ENCODE results near the gene ZNF726. TPM values are rescaled to one million over a fixed set of nuclear protein-coding genes. Genes with fewer than 3 reads are reported as not detected.
"Not testable (repeated sequence)": the region's sequence is repeated elsewhere in the genome, so short reads cannot be mapped to it uniquely, and the experiment has no call there.

The ZNF726 gene
- polyA plus RNA-seq, 1 experiment, result 0.95 TPM

DNA sequence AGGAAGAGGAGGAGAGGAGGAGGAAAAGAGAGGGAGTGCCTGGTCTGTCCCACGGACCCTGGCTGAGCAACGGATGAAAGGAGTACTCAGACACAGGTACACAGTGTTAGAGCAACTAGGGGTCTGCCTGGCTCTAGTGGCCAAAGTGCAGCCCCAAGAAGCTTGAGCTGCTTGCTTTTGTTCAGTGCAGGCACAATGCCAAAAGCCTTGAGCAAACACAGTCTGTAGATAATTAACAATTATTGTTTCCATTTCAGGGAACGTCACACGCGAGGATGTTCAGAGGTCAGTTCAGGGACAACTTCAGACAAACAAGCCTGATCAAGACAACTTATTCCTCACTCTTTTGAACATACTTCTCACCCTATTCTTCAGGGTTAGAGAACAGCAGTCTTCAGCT, 32.2 kb upstream of the ZNF726 start:
- DNase-seq (ENCODE audit: low read depth, low spot score), result no peak
- CTCF ChIA-PET, result no interaction called here
- TF ChIP-seq CTCF (IDR thresholded peaks at IDR 0.05; ENCODE audit: low read depth, low read length), result no peak

DNA sequence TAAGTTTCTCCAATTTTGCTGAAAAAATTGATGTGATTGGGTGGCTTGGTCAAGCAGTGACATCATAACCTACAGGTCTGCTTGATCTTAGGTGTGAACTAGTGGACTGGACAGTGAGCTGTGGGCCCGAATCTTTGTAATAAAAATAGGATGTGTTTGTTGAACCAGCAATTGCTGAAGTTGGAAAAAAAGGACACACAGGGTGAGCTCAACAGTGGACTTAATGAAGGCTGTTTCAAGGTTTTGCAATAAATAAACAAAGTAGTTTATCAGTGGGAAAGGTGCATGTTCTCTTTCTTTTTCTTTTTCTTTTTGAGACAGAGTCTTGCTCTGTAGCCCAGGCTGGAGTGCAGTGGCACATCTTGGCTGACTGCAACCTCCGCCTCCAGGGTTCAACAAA, 30.3 kb upstream of the ZNF726 start:
- Histone ChIP-seq H3K27me3 (ENCODE audit: control insufficient read depth, insufficient read depth, low read length) (no peaks in the 10 kb centered on the region), H3K4me3 (ENCODE audit: low read depth, low read length) (no peak overlapping the region), H3K27ac (ENCODE audit: low read depth, low read length) (no peak overlapping the region), H3K9me3 (ENCODE audit: control insufficient read depth, insufficient read depth, low read length) (no peaks in the 10 kb centered on the region; the same call in 1 of the 2 replicates)
- POLR2A ChIA-PET, result no interaction called here
- TF ChIP-seq CTCF (IDR thresholded peaks at IDR 0.05; ENCODE audit: low read depth, low read length), result no peak
- no peak for DNase-seq (ENCODE audit: low read depth, low spot score)
- CTCF ChIA-PET, result no interaction called here

More for the DNA sequence above, 32.2 kb upstream of the ZNF726 start:
- Histone ChIP-seq H3K9me3 (ENCODE audit: control insufficient read depth, insufficient read depth, low read length) (peaks cover 1% of the 10 kb centered on the region), H3K27ac (ENCODE audit: low read depth, low read length) (no peak overlapping the region), H3K4me3 (ENCODE audit: low read depth, low read length) (no peak overlapping the region), H3K27me3 (ENCODE audit: control insufficient read depth, insufficient read depth, low read length) (no peaks in the 10 kb centered on the region)
- POLR2A ChIA-PET, result no interaction called here

DNA sequence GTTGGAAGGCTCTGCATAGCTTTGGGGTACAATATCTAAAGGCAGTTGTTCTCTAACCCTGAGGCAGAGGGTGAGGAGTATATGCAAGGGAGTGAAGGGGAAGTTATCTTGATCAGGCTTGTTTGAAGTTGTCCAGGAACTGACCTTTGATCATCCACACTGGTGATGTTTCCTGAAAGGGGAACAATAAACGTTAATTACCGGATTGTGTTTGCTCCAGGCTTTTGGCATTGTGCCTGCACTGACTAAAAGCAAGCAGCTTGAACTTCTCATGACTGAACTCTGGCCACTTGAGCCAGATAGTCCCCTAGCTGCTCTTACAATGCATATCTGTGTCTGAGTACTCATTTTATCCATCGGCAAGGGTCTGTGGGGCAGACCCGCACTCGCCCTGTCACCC, 27.0 kb upstream of the ZNF726 start:
- H3K27ac ChIP-seq (ENCODE audit: low read depth, low read length), result no peak overlapping the region
- H3K27me3 ChIP-seq (ENCODE audit: control insufficient read depth, insufficient read depth, low read length), result no peaks in the 10 kb centered on the region
- ChIA-PET POLR2A (no interaction called here), CTCF (no interaction called here)
- DNase-seq (ENCODE audit: low read depth, low spot score), result no peak
- TF ChIP-seq CTCF (IDR thresholded peaks at IDR 0.05; ENCODE audit: low read depth, low read length), result no peak
- no peaks in the 10 kb centered on the region; the same call in 1 of the 2 replicates for H3K9me3 ChIP-seq (ENCODE audit: control insufficient read depth, insufficient read depth, low read length)
- no peak overlapping the region for H3K4me3 ChIP-seq (ENCODE audit: low read depth, low read length)

DNA sequence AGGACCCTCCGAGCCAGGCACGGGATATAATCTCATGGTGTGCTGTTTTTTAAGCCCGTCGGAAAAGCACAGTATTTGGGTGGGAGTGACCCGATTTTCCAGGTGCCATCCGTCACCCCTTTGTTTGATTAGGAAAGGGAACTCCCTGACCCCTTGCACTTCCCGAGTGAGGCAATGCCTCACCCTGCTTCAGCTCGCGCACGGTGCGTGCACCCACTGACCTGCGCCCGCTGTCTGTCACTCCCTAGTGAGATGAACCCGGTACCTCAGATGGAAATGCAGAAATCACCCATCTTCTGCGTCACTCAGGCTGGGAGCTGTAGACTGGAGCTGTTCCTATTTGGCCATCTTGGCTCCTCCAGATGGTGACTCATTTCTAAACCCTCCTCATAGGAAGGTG, 18.6 kb upstream of the ZNF726 start:
- H3K4me3 ChIP-seq (ENCODE audit: low read depth, low read length); DNase-seq (ENCODE audit: low read depth, low spot score); H3K9me3 ChIP-seq (ENCODE audit: control insufficient read depth, insufficient read depth, low read length); CTCF ChIA-PET; H3K27ac ChIP-seq (ENCODE audit: low read depth, low read length); H3K27me3 ChIP-seq (ENCODE audit: control insufficient read depth, insufficient read depth, low read length); POLR2A ChIA-PET: not testable (repeated sequence)

DNA sequence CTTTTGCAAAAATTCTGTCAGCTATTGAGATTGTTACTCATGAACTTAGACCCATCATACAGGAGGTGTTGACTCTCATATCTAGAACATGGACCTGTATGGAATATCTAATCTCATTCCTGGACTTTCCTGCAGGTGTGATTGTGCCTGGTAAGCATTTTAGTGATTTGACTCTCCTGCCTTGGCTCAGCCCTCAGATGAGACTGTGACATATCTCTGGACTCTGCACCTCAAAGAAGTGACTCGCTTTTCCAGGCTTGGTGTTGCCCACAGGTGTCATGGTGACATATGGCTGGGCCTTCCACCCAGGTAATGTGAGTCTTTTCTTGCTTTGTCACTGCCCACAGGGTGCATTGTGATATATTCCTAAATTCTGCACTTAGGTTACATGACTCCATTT, 17.8 kb upstream of the ZNF726 start:
- DNase-seq (ENCODE audit: low read depth, low spot score), result no peak
- no peak overlapping the region for H3K4me3 ChIP-seq (ENCODE audit: low read depth, low read length)
- POLR2A ChIA-PET, result no interaction called here
- peaks cover 6% of the 10 kb centered on the region; the same call in 1 of the 2 replicates for H3K9me3 ChIP-seq (ENCODE audit: control insufficient read depth, insufficient read depth, low read length)
- TF ChIP-seq CTCF (IDR thresholded peaks at IDR 0.05; ENCODE audit: low read depth, low read length), result no peak
- H3K27me3 ChIP-seq (ENCODE audit: control insufficient read depth, insufficient read depth, low read length), result no peaks in the 10 kb centered on the region
- CTCF ChIA-PET, result no interaction called here
- no peak overlapping the region for H3K27ac ChIP-seq (ENCODE audit: low read depth, low read length)

- H3K27ac ChIP-seq (ENCODE audit: low read depth, low read length), result no peak overlapping the region
- H3K27me3 ChIP-seq (ENCODE audit: control insufficient read depth, insufficient read depth, low read length), result no peaks in the 10 kb centered on the region
- no peak for DNase-seq (ENCODE audit: low read depth, low spot score)
- peaks cover 11% of the 10 kb centered on the region for H3K9me3 ChIP-seq (ENCODE audit: control insufficient read depth, insufficient read depth, low read length)
- no peak overlapping the region for H3K4me3 ChIP-seq (ENCODE audit: low read depth, low read length)
- ChIA-PET CTCF (interaction anchor here (0.6 kb wide), 1 partner anchor 13 kb away, joined by 4 read pairs; the partner anchor contains the start of gene ZNF726), POLR2A (no interaction called here)
- no peak for TF ChIP-seq CTCF (IDR thresholded peaks at IDR 0.05; ENCODE audit: low read depth, low read length)
Measured at GRCh38 chr19:23901360-23901759, 13.3 kb upstream of the ZNF726 start.
